LNCAP (cell line): ENCODE measurements around the gene SLC11A2.

Experiments
- CTCF ChIP-seq: fragments of 450-650 bp; IDR thresholded peaks from 2 replicates; pipeline ENCODE4 v1.5.1; 2017; ENCODE audit warnings: mild to moderate bottlenecking

Gene SLC11A2

GRCh38 chr12:51047655-51048540 lies 21.7 kb upstream of the SLC11A2 start, which contains the start of gene LETMD1:
Gene LETMD1, plus strand, starts transcription at chr12:51048327. Its CDS starts 30 bp downstream, at chr12:51048357.
- TF ChIP-seq CTCF: peak; percentile 95

DNA sequence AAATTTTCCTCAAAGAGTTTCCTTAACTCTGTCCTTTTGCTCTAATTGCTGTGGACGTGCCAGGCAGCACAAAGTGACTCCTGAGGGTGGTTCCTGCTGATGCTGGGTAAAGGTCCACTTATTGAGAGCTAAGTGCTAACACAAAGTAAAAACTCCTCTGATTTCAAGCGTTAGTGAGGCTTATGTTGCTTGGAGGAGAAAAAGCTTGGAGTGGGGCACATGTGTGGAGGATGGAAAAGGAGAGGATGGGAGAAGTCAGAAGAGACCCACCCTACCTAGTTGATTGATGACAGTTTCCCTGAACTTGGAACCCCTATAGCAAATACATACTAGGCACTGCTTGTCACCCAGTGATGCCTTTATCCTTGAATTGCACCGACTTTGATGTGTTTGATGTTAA lies 10.1 kb upstream of the SLC11A2 start:
- TF ChIP-seq CTCF: no peak

DNA sequence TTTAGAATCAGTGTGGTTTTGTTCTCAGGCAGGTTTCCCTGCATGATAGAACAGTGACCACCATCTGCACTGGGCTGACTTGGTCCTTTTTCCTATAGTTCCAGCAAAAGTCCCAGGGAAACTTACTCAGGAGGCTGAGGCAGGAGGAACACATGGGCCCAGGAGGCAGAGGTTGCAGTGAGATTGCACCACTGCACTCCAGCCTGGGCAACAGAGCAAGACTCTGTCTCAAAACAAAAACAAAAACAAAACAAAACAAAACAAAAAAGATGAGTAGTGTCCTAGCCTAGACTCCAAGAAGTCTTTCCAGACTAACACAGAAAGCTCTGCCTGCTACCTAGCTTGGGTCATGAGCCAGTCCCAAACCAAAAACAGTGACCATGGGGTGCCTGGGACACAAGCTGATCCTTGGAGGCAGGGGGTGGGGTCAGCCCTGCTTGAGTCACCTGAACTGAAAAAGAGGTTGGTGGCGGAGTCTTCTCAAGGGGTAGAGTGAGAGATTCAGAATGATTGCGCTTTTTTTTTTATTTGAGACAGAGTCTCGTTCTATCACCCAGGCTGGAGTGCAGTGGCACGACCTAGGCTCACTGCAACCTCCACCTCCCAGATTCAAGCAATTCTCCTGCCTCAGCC lies 7.4 kb upstream of the SLC11A2 start:
- no peak for TF ChIP-seq CTCF

DNA sequence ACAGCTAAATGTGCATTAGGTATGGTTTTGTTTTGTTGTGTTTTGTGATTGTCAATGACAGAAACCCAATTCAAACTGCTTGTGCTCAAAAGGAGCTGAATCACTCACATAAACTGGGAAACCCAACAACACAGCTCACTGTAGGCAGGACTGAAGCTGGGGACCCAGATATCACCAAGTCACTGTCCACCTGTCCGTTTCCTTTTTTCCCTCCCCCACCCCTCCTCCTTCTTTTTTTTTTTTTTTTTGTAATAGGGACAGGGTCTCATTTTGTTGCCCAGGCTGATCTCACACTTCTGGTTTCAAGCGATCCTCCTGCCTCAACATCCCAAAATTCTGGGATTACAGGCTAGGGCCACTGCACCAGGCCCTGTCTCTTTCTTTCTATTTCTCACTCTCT lies 6.9 kb upstream of the SLC11A2 start:
- no peak for TF ChIP-seq CTCF

DNA sequence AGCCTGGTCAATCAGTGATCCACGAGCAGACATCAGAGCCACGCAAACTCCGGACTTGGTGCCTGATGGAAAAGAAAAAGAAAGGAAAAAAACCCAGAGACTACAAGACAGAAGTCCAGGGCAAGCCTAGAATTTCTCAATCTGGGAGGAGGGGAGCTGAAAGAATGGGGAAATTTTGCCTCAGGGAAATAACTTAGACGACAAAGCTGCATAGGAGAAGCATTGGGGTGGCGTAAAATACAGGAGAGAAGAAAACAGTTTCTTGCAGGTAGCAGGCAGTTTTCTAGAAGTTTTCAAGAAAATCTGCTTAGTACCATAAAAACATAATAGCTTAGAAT lies 2.6 kb upstream of the SLC11A2 start:
- TF ChIP-seq CTCF: no peak

DNA sequence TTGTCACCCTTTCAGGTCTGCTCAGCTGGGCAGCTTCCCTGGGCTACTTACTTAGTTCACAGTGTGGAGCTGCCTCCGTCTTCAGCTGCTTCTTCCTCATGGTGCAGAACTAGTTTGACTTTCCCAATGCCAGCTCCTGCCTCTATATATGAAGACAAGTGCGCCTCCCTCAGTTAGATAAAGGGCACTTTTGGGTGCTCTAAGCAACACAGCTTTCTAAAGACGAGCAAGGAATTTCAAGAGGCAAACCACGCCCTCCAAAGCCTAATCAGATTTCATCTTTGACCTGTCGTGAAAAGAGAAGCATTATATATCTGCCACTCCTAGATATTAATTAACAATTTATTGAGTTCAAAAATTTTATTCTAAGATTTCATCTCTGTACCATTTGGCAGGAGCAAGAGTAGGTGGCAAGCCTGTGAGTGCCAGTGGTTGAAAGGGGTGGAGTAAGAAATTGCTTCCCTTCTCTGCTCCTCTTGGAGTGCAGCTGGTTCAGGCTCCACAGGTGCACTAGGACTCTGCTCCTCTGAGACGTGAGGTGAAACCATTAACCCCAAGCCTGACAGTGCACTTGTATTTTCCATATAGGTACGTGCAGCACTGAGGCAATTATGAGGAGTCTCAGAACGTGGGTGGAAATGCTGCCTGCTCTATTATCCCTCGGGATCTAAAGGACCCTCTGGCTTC lies 2.1 kb upstream of the SLC11A2 start:
- TF ChIP-seq CTCF: peak; percentile 26; the same call in 1 of the 2 replicates

DNA sequence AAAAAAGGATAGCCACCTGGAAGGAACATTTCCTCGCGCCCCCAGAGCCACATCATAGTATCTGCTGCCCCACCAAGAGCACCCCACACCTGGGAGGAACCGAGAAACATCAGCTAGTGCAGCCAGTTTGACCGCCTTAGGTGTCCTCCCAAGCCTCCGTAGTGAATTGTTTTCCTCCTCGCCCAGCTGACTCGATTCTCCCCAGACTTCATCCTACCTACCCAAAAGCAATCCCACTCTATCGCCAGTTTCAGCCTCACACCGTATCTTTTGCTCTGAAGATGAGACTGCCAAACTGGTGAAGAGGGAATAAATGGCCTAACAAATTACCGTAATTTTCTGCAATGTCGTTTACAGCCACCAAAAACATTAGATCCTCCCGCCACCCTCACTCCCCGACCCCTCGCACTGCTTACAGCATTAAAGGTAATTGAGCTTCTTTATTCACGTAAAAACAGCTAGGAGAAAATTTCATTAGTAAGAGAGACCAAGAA lies 1.2 kb upstream of the SLC11A2 start:
- no peak for TF ChIP-seq CTCF
